ENCODE data around the gene PCDHB7.
"Not testable (repeated sequence)": the region's sequence is repeated elsewhere in the genome, so short reads cannot be mapped to it uniquely, and the experiment has no call there.

DNA sequence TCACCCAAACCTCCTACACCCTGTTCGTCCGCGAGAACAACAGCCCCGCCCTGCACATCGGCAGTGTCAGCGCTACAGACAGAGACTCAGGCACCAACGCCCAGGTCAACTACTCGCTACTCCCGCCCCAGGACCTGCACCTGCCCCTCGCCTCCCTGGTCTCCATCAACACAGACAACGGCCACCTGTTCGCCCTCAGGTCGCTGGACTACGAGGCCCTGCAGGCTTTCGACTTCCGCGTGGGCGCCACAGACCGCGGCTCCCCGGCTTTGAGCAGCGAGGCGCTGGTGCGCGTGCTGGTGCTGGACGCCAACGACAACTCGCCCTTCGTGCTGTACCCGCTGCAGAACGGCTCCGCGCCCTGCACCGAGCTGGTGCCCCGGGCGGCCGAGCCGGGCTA is 28.7 kb downstream of the PCDHB7 start:
- TF ChIP-seq, protein P1, sequence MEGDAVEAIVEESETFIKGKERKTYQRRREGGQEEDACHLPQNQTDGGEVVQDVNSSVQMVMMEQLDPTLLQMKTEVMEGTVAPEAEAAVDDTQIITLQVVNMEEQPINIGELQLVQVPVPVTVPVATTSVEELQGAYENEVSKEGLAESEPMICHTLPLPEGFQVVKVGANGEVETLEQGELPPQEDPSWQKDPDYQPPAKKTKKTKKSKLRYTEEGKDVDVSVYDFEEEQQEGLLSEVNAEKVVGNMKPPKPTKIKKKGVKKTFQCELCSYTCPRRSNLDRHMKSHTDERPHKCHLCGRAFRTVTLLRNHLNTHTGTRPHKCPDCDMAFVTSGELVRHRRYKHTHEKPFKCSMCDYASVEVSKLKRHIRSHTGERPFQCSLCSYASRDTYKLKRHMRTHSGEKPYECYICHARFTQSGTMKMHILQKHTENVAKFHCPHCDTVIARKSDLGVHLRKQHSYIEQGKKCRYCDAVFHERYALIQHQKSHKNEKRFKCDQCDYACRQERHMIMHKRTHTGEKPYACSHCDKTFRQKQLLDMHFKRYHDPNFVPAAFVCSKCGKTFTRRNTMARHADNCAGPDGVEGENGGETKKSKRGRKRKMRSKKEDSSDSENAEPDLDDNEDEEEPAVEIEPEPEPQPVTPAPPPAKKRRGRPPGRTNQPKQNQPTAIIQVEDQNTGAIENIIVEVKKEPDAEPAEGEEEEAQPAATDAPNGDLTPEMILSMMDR (IDR thresholded peaks at IDR 0.05) = not testable (repeated sequence)
- TF ChIP-seq POLR2A (IDR thresholded peaks at IDR 0.05) = not testable (repeated sequence)

All from lower leg skin (tissue), 3 donors.